ENCODE measurements around the gene CLEC2D. TPM values are rescaled to one million over a fixed set of nuclear protein-coding genes. Genes with fewer than 3 reads are reported as not detected.

CLEC2D gene
- total and polyA plus RNA-seq, 2 donors from 2014 or later: 2.5 to 22.4 TPM

GRCh38 chr12:9636150-9636850 is 33.2 kb upstream of the CLEC2D start:
- Histone ChIP-seq H3K27ac (ENCODE audit: low read depth in 2 of 2, low read length in 2 of 2) (no peak overlapping the region), H3K9ac (ENCODE audit: low read length in 3 of 3) (no peak overlapping the region), H3K9me3 (ENCODE audit: control insufficient read depth in 2 of 3, insufficient read depth in 1 of 3, low read length in 3 of 3) (no peaks in the 10 kb centered on the region), H3K27me3 (ENCODE audit: control insufficient read depth, insufficient read depth, low read length) (no peaks in the 10 kb centered on the region), H3K4me1 (ENCODE audit: control insufficient read depth in 2 of 3, insufficient read depth in 2 of 3, low read depth in 1 of 3, low read length in 3 of 3) (no peaks in the 10 kb centered on the region), H3K36me3 (ENCODE audit: control insufficient read depth in 2 of 3, insufficient read depth in 3 of 3, low read length in 3 of 3) (no peaks in the 10 kb centered on the region), H3K4me3 (ENCODE audit: low read length in 3 of 3) (no peak overlapping the region)
- no peak for DNase-seq
- TF ChIP-seq CTCF (IDR thresholded peaks at IDR 0.05; ENCODE audit: borderline replicate concordance, extremely low read depth, insufficient read depth): no peak
- FAIRE-seq: no peak
- intact Hi-C loops (cut with DNase I): no loop called here

- DNase-seq: no peak
- Histone ChIP-seq H3K4me1 (ENCODE audit: control insufficient read depth in 2 of 3, insufficient read depth in 2 of 3, low read depth in 1 of 3, low read length in 3 of 3) (no peaks in the 10 kb centered on the region), H3K9ac (ENCODE audit: low read length in 3 of 3) (no peak overlapping the region), H3K4me3 (ENCODE audit: low read length in 3 of 3) (no peak overlapping the region), H3K9me3 (ENCODE audit: control insufficient read depth in 2 of 3, insufficient read depth in 1 of 3, low read length in 3 of 3) (no peaks in the 10 kb centered on the region), H3K36me3 (ENCODE audit: control insufficient read depth in 2 of 3, insufficient read depth in 3 of 3, low read length in 3 of 3) (no peaks in the 10 kb centered on the region), H3K27me3 (ENCODE audit: control insufficient read depth, insufficient read depth, low read length) (no peaks in the 10 kb centered on the region), H3K27ac (ENCODE audit: low read depth in 2 of 2, low read length in 2 of 2) (no peak overlapping the region)
- TF ChIP-seq CTCF (IDR thresholded peaks at IDR 0.05; ENCODE audit: borderline replicate concordance, extremely low read depth, insufficient read depth): no peak
- intact Hi-C loops (cut with DNase I): no loop called here
- no peak for FAIRE-seq
These were observed 32.7 kb upstream of the CLEC2D start for GRCh38 chr12:9636851-9637206.

- intact Hi-C loops (cut with DNase I): no loop called here
- FAIRE-seq: no peak
- H3K4me3 ChIP-seq (ENCODE audit: low read length in 3 of 3): no peak overlapping the region
- no peaks in the 10 kb centered on the region for H3K4me1 ChIP-seq (ENCODE audit: control insufficient read depth in 2 of 3, insufficient read depth in 2 of 3, low read depth in 1 of 3, low read length in 3 of 3)
- H3K36me3 ChIP-seq (ENCODE audit: control insufficient read depth in 2 of 3, insufficient read depth in 3 of 3, low read length in 3 of 3): no peaks in the 10 kb centered on the region
- H3K9me3 ChIP-seq (ENCODE audit: control insufficient read depth in 2 of 3, insufficient read depth in 1 of 3, low read length in 3 of 3): no peaks in the 10 kb centered on the region
- no peak for DNase-seq
- no peak for TF ChIP-seq CTCF (IDR thresholded peaks at IDR 0.05; ENCODE audit: borderline replicate concordance, extremely low read depth, insufficient read depth)
- H3K27me3 ChIP-seq (ENCODE audit: control insufficient read depth, insufficient read depth, low read length): no peaks in the 10 kb centered on the region
- no peak overlapping the region for H3K27ac ChIP-seq (ENCODE audit: low read depth in 2 of 2, low read length in 2 of 2)
- H3K9ac ChIP-seq (ENCODE audit: low read length in 3 of 3): no peak overlapping the region
These were observed 29.5 kb upstream of the CLEC2D start for GRCh38 chr12:9640024-9640423.

All from kidney (tissue), 14 donors.